ENCODE data around the gene ESYT3. TPM values are rescaled to one million over a fixed set of nuclear protein-coding genes. Genes with fewer than 3 reads are reported as not detected.

Gene ESYT3
- total and polyA plus RNA-seq, 2 of the 8 experiments (the other 6 are each of a cell fraction or from before 2014, with no cell fraction given): 4.4 to 7.3 TPM

DNA sequence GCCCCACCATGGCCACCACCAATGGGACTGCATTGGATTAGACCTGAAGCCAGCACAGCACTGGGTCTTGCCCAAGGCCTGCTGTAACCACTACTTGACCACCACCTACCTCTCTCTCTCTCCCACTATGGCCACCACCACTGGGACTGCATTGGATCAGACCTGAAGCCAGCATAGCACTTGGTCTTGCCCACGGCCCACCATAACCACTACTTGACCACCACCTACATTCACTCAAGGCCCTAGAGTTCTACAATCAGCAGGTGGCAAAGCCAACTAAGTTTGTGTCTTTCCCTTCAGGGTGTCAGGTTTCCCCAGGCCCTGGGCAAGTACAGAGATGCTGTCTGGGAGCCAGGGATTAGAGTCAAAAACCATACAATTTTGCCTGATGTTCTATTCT is 57.6 kb downstream of the ESYT3 start:
- Histone ChIP-seq H3K4me1 (replicated peaks in 1 of 4; ENCODE audit: control insufficient read depth in 3 of 4, insufficient read depth in 4 of 4, low read length in 3 of 4) (peaks cover 0 to 6% (median 2%) of the 10 kb centered on the region in 4 experiments; a peak in 2 of 7 replicates), H3K36me3 (ENCODE audit: control insufficient read depth in 2 of 4, insufficient read depth in 4 of 4, low read length in 3 of 4) (no peaks in the 10 kb centered on the region; a peak in 1 of 8 replicates), H3K27me3 (replicated peaks in 1 of 4; ENCODE audit: control insufficient read depth in 3 of 4, extremely low read depth in 1 of 4, insufficient read depth in 3 of 4, low read length in 3 of 4) (no peaks in the 10 kb centered on the region), H3K79me2 (ENCODE audit: control insufficient read depth in 1 of 2, insufficient read depth in 2 of 2, low read length in 2 of 2) (no peaks in the 10 kb centered on the region), H3K23ac (ENCODE audit: insufficient read length) (no peak overlapping the region), H4K5ac (ENCODE audit: insufficient read length, low read depth, low read length) (no peak overlapping the region), H2AFZ (ENCODE audit: low read length) (no peak overlapping the region), H2BK12ac (ENCODE audit: low read depth, low read length) (no peak overlapping the region), H3K79me1 (ENCODE audit: low read depth, low read length) (no peaks in the 10 kb centered on the region), H4K91ac (replicated peaks; ENCODE audit: insufficient read length, low read length) (no peak overlapping the region), H2BK5ac (ENCODE audit: low read depth, low read length) (no peak overlapping the region), H3K18ac (ENCODE audit: extremely low read depth, low read length) (no peak overlapping the region), H4K20me1 (replicated peaks in 1 of 2; ENCODE audit: control insufficient read depth in 1 of 2, insufficient read depth in 2 of 2, low read length in 2 of 2) (no peaks in the 10 kb centered on the region), H2AK5ac (ENCODE audit: low read depth, low read length) (no peak overlapping the region), H4K8ac (ENCODE audit: extremely low read depth, insufficient read depth, low read length) (no peak overlapping the region), H3K9me3 (ENCODE audit: insufficient read depth in 2 of 2, low read depth in 1 of 2, low read length in 1 of 2) (peaks cover 10 to 19% of the 10 kb centered on the region in 2 experiments), H2BK20ac (ENCODE audit: low read length) (no peak overlapping the region), H2BK15ac (ENCODE audit: low read length) (no peak overlapping the region), H3K4ac (replicated peaks; ENCODE audit: insufficient read length, low read depth, low read length) (no peak overlapping the region), H3K4me3 (ENCODE audit: extremely low read depth in 1 of 4, insufficient read depth in 2 of 4, low read depth in 3 of 4, low read length in 4 of 4) (no peak overlapping the region), H3K4me2 (ENCODE audit: insufficient read depth in 1 of 2, low read depth in 2 of 2, low read length in 2 of 2) (no peak overlapping the region), H3K56ac (replicated peaks; ENCODE audit: insufficient read length, low read depth, low read length) (no peak overlapping the region), H3K9ac (replicated peaks in 1 of 4; ENCODE audit: extremely low read depth in 1 of 4, low read depth in 3 of 4, low read length in 3 of 4) (no peak overlapping the region), H3K23me2 (ENCODE audit: low read depth, low read length) (no peaks in the 10 kb centered on the region), H3K14ac (ENCODE audit: insufficient read length) (no peak overlapping the region), H3K27ac (ENCODE audit: low read depth, low read length) (no peak overlapping the region), H2BK120ac (replicated peaks; ENCODE audit: low read depth, low read length) (no peak overlapping the region)
- CTCF ChIA-PET (ENCODE audit: partially characterized antibody): interaction anchor here (1.0 kb wide), 1 partner anchor 13 kb away, joined by 3 read pairs; no protein-coding TSS in a partner anchor
- 100% methylated on average over 1 of the region's 1 CpG; no CpG with 5 or more reads in 1 of the 2 experiments for WGBS, 2 experiments (ENCODE audit: extremely low coverage in 1 of 2, insufficient coverage in 1 of 2, insufficient read length in 1 of 2, insufficient replicate concordance in 2 of 2, low coverage in 1 of 2, low lambda C conversion rate in 2 of 2, missing lambda C conversion rate in 1 of 2)
- FAIRE-seq: no peak
- no peak for DNase-seq (ENCODE audit: low read depth in 1 of 2, low spot score in 2 of 2)
- POLR2A ChIA-PET (ENCODE audit: partially characterized antibody): no interaction called here
- TF ChIP-seq NRF1 (IDR thresholded peaks at IDR 0.05; ENCODE audit: low read depth, low read length): no peak
- no peak for TF ChIP-seq SIN3A (conservative IDR thresholded peaks at IDR 0.05 in 1 of 2, IDR thresholded peaks at IDR 0.05 in 1 of 2; ENCODE audit: low read depth in 1 of 2, low read length in 2 of 2)
- TF ChIP-seq RBBP5 (IDR thresholded peaks at IDR 0.05; ENCODE audit: borderline replicate concordance, low read depth, low read length): no peak
- no peak for TF ChIP-seq PHF8 (conservative IDR thresholded peaks at IDR 0.05; ENCODE audit: low read depth, low read length)

Data from H1 (cell line).